ENCODE data around the gene GALNT13. TPM values are rescaled to one million over a fixed set of nuclear protein-coding genes. Genes with fewer than 3 reads are reported as not detected.

Gene GALNT13
- total and polyA plus RNA-seq, 10 of the 15 experiments (the other 5 are each of a cell fraction or from before 2014, with no cell fraction given) = 0.04 TPM; not detected in 9

DNA sequence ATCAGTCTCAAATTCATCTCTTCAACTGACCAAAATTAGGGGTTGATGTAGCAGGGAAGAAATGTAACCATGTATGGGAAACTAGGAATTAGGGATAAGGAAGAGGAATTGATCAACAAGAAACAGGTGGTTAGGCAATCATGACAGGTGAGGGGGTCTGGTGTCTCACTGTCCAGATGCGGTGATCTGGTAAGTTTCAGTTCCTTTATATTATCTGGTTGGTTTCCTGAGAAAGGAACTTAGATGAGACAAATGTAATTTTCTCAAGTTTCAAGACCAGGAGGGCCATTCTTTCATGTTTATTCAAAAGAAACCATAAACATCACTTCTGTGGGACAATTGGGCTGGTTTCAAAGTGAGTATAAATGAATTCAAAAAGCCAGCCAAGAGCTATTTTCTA is 520.5 kb downstream of the GALNT13 start (continued):
- TF ChIP-seq, protein P1, sequence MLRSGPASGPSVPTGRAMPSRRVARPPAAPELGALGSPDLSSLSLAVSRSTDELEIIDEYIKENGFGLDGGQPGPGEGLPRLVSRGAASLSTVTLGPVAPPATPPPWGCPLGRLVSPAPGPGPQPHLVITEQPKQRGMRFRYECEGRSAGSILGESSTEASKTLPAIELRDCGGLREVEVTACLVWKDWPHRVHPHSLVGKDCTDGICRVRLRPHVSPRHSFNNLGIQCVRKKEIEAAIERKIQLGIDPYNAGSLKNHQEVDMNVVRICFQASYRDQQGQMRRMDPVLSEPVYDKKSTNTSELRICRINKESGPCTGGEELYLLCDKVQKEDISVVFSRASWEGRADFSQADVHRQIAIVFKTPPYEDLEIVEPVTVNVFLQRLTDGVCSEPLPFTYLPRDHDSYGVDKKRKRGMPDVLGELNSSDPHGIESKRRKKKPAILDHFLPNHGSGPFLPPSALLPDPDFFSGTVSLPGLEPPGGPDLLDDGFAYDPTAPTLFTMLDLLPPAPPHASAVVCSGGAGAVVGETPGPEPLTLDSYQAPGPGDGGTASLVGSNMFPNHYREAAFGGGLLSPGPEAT (IDR thresholded peaks at IDR 0.05; ENCODE audit: low read depth) = peak; percentile 21; the same call in 1 of the 2 replicates
- TF ChIP-seq EED (IDR thresholded peaks at IDR 0.05; ENCODE audit: low read depth) = peak; percentile 47; the same call in 1 of the 2 replicates

DNA sequence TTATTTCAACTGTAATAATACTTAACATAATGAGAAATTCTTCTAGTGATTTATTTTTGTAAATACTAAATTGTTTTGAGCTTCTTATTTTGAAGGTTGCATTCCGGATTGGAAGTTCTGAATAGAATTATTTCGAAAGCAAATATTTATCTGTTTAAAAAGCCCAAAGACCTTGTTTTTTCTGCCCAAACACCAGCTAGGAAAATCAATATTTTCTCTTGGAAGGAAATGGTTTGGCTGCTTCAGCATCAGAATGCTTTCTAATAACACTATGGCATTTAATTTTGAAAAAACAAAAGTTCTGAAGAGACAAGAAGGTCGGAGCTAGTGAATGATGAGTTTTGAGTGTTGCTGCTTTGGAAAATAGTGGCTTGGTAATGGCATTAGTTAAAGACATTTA is 522.9 kb downstream of the GALNT13 start:
- ChIA-PET CTCF (no interaction called here), RAD21 (ENCODE audit: unreplicated experiment) (no interaction called here), SMC1A (ENCODE audit: uncharacterized antibody, unreplicated experiment) (no interaction called here), POLR2A (no interaction called here)
- Histone ChIP-seq H3K27ac (ENCODE audit: control insufficient read depth, insufficient read depth) (no peak overlapping the region), H3K4me1 (ENCODE audit: control insufficient read depth, insufficient read depth, low read length) (no peaks in the 10 kb centered on the region), H4K20me1 (ENCODE audit: control insufficient read depth, insufficient read depth) (no peaks in the 10 kb centered on the region), H3K4me2 (ENCODE audit: control insufficient read depth, insufficient read depth) (no peak overlapping the region), H3K27me3 (replicated peaks in 1 of 2; ENCODE audit: control insufficient read depth in 2 of 2, insufficient read depth in 2 of 2, low read length in 1 of 2) (no peaks in the 10 kb centered on the region), H3K9ac (ENCODE audit: control insufficient read depth, insufficient read depth, low read length) (no peak overlapping the region), H3K9me3 (replicated peaks; ENCODE audit: control insufficient read depth, insufficient read depth, low read length) (no peaks in the 10 kb centered on the region; the same call in 2 of the 3 replicates), H3K4me3 (no peak overlapping the region), H3K79me2 (ENCODE audit: control insufficient read depth, insufficient read depth, low read length) (no peaks in the 10 kb centered on the region), H3K36me3 (ENCODE audit: control insufficient read depth in 2 of 2, insufficient read depth in 2 of 2, low read length in 1 of 2) (no peaks in the 10 kb centered on the region), H2AFZ (ENCODE audit: control insufficient read depth, low read depth, low read length) (no peak overlapping the region)
- 2% methylated on average over 3 of the region's 3 CpGs for WGBS (ENCODE audit: insufficient coverage, insufficient replicate concordance, low lambda C conversion rate, missing lambda C conversion rate)
- TF ChIP-seq LARP7 (IDR thresholded peaks at IDR 0.05) = no peak
- intact Hi-C loops (cut with micrococcal nuclease; ENCODE audit: unreplicated experiment) (no loop called here), in situ Hi-C loops (cut with MboI) (no loop called here)
- BruUV-seq (replicated peaks) = no TSS peak
- DNase-seq (ENCODE audit: low read depth, low spot score) = no peak
- no peak for FAIRE-seq
- no peak for ATAC-seq

All from GM12878 (cell line).